Neuronal stem cell (in vitro differentiated cells): ENCODE data around the gene ATXN7.

Source experiments
- DNase-seq: peaks from one replicate; pipeline ENCODE4 v3.0.0-alpha.2; 2013; ENCODE audit warnings: low spot score
- H2AFZ ChIP-seq: one replicate; pipeline ENCODE4 v1.6.1; 2013; ENCODE audit warnings: mild to moderate bottlenecking, low read length, inconsistent platforms
- H2AK5ac ChIP-seq: 2 replicates; pipeline ENCODE4 v1.6.1; 2013; ENCODE audit warnings: low read depth, mild to moderate bottlenecking, inconsistent platforms, low read length, moderate library complexity, mixed read lengths
- H2BK120ac ChIP-seq: 2 replicates; pipeline ENCODE4 v1.6.1; 2013; ENCODE audit warnings: low read depth, mild to moderate bottlenecking, inconsistent platforms, low read length, moderate library complexity, mixed read lengths
- H2BK12ac ChIP-seq: one replicate; pipeline ENCODE4 v1.6.1; 2013; ENCODE audit warnings: low read length, inconsistent platforms
- H2BK15ac ChIP-seq: 2 replicates; pipeline ENCODE4 v1.6.1; 2013; ENCODE audit warnings: mild to moderate bottlenecking, low read length, inconsistent platforms, mixed read lengths
- H2BK5ac ChIP-seq: one replicate; pipeline ENCODE4 v1.6.1; 2013; ENCODE audit warnings: inconsistent platforms, mild to moderate bottlenecking, low read length, moderate library complexity
- H3K14ac ChIP-seq: one replicate; pipeline ENCODE4 v1.6.1; 2013; ENCODE audit warnings: low read length, inconsistent platforms
- H3K18ac ChIP-seq: 2 replicates; pipeline ENCODE4 v1.6.1; 2013; ENCODE audit warnings: low read length, inconsistent platforms
- H3K23ac ChIP-seq: 2 replicates; pipeline ENCODE4 v1.6.1; 2013; ENCODE audit warnings: low read depth, mild to moderate bottlenecking, mixed read lengths, low read length, inconsistent platforms; ENCODE audit not compliant: poor library complexity
- H3K27ac ChIP-seq: replicated peaks from 3 replicates; pipeline ENCODE4 v1.5.1; 2013; ENCODE audit warnings: low read length, inconsistent platforms
- H3K27me3 ChIP-seq, 3 experiments: 2 replicates each; pipeline ENCODE4 v1.6.1; 2013; ENCODE audit warnings: low read length in 3 of 3, mild to moderate bottlenecking in 2 of 3, inconsistent platforms in 1 of 3, low read depth in 1 of 3, mixed read lengths in 1 of 3, moderate library complexity in 1 of 3; ENCODE audit not compliant: control insufficient read depth in 3 of 3, insufficient read depth in 3 of 3
- H3K36me3 ChIP-seq, 2 donors: replicated peaks in 1 of 2; 2 replicates each; pipeline ENCODE4 v1.6.1; 2013; ENCODE audit warnings: low read length in 2 of 2; ENCODE audit not compliant: control insufficient read depth in 2 of 2, insufficient read depth in 2 of 2
- H3K4ac ChIP-seq: 2 replicates; pipeline ENCODE4 v1.6.1; 2013; ENCODE audit warnings: inconsistent platforms, mild to moderate bottlenecking, low read length, moderate library complexity
- H3K4me1 ChIP-seq, 2 donors: 1 replicate in 1 of 2; 2 replicates in 1 of 2; pipeline ENCODE4 v1.6.1; 2013; ENCODE audit warnings: low read length in 2 of 2, low read depth in 1 of 2; ENCODE audit not compliant: control insufficient read depth in 2 of 2, insufficient read depth in 1 of 2
- H3K4me2 ChIP-seq: one replicate; pipeline ENCODE4 v1.6.1; 2013; ENCODE audit warnings: mild to moderate bottlenecking, low read length, inconsistent platforms; ENCODE audit not compliant: insufficient read depth, poor library complexity, severe bottlenecking
- H3K4me3 ChIP-seq, 2 donors: 2 replicates each; pipeline ENCODE4 v1.5.1; 2013; ENCODE audit warnings: low read length in 2 of 2, mild to moderate bottlenecking in 2 of 2, inconsistent platforms in 1 of 2, moderate library complexity in 1 of 2
- H3K79me1 ChIP-seq: one replicate; pipeline ENCODE4 v1.6.1; 2013; ENCODE audit warnings: low read depth, mild to moderate bottlenecking, inconsistent platforms, low read length, moderate library complexity
- H3K9ac ChIP-seq: one replicate; pipeline ENCODE4 v1.6.1; 2013; ENCODE audit warnings: mild to moderate bottlenecking, low read depth, low read length, inconsistent platforms; ENCODE audit not compliant: poor library complexity
- H3K9me3 ChIP-seq, 2 donors: replicated peaks in 1 of 2; 2 replicates each; pipeline versions ENCODE3 to v1.6.1; 2013; ENCODE audit warnings: low read length in 2 of 2, mild to moderate bottlenecking in 2 of 2, inconsistent platforms in 1 of 2, low read depth in 1 of 2, mixed read lengths in 1 of 2, moderate library complexity in 1 of 2; ENCODE audit not compliant: control insufficient read depth in 2 of 2, insufficient read depth in 1 of 2
- H4K8ac ChIP-seq: one replicate; pipeline ENCODE4 v1.6.1; 2013; ENCODE audit warnings: low read depth, mild to moderate bottlenecking, inconsistent platforms, low read length, moderate library complexity
- H4K91ac ChIP-seq: one replicate; pipeline ENCODE4 v1.6.1; 2013; ENCODE audit warnings: low read length, low read depth, mild to moderate bottlenecking, inconsistent platforms; ENCODE audit not compliant: poor library complexity
- WGBS, 2 donors: extraction: QIAGEN DNeasy Blood & Tissue Kit; methylation state at CpG; one replicate each; pipeline ENCODE4 v1.1.7; 2013; ENCODE audit warnings: missing lambda C conversion rate in 2 of 2, mixed read lengths in 1 of 2; ENCODE audit not compliant: insufficient read length in 2 of 2, insufficient replicate concordance in 1 of 2; ENCODE audit errors: extremely low coverage in 2 of 2; 5-methylcytosine and 5-hydroxymethylcytosine counted together

Gene ATXN7

GRCh38 chr3:63934041-63934866, 70.6 kb downstream of the ATXN7 start:
- Histone ChIP-seq H2AFZ (no peak overlapping the region), H3K14ac (no peak overlapping the region), H3K4me2 (no peak overlapping the region), H2BK120ac (no peak overlapping the region), H3K4me3 (no peak overlapping the region), H3K23ac (no peak overlapping the region), H4K8ac (no peak overlapping the region), H2BK15ac (no peak overlapping the region), H3K27me3 (no peaks in the 10 kb centered on the region), H3K4ac (no peak overlapping the region), H3K9me3 (no peaks in the 10 kb centered on the region), H3K4me1 (peaks cover 0 to 14% of the 10 kb centered on the region in 2 donors), H3K9ac (no peak overlapping the region), H3K79me1 (no peaks in the 10 kb centered on the region), H3K18ac (no peak overlapping the region), H2BK5ac (no peak overlapping the region), H3K27ac (no peak overlapping the region), H2AK5ac (no peak overlapping the region), H3K36me3 (peaks cover 0 to 14% of the 10 kb centered on the region in 2 donors), H2BK12ac (no peak overlapping the region), H4K91ac (no peak overlapping the region)
- WGBS, 2 donors = no CpG with 5 or more reads among the region's 6 CpGs
- DNase-seq = no peak

- Histone ChIP-seq H3K4me2 (no peak overlapping the region), H3K4me3 (no peak overlapping the region), H3K27ac (no peak overlapping the region), H3K4me1 (peaks cover 0 to 17% of the 10 kb centered on the region in 2 donors), H3K14ac (no peak overlapping the region), H2BK12ac (no peak overlapping the region), H2BK15ac (no peak overlapping the region), H3K18ac (no peak overlapping the region), H4K91ac (no peak overlapping the region), H2BK5ac (no peak overlapping the region), H3K79me1 (no peaks in the 10 kb centered on the region), H2BK120ac (no peak overlapping the region), H3K4ac (no peak overlapping the region), H2AFZ (no peak overlapping the region), H3K9ac (no peak overlapping the region), H3K36me3 (peaks cover 0 to 26% of the 10 kb centered on the region in 2 donors), H3K27me3 (no peaks in the 10 kb centered on the region), H2AK5ac (no peak overlapping the region), H3K23ac (no peak overlapping the region), H3K9me3 (no peaks in the 10 kb centered on the region), H4K8ac (no peak overlapping the region)
- no peak for DNase-seq
- WGBS, 2 donors = no CpG with 5 or more reads among the region's 4 CpGs
Observed at GRCh38 chr3:63936925-63937324, 73.3 kb downstream of the ATXN7 start.

DNA sequence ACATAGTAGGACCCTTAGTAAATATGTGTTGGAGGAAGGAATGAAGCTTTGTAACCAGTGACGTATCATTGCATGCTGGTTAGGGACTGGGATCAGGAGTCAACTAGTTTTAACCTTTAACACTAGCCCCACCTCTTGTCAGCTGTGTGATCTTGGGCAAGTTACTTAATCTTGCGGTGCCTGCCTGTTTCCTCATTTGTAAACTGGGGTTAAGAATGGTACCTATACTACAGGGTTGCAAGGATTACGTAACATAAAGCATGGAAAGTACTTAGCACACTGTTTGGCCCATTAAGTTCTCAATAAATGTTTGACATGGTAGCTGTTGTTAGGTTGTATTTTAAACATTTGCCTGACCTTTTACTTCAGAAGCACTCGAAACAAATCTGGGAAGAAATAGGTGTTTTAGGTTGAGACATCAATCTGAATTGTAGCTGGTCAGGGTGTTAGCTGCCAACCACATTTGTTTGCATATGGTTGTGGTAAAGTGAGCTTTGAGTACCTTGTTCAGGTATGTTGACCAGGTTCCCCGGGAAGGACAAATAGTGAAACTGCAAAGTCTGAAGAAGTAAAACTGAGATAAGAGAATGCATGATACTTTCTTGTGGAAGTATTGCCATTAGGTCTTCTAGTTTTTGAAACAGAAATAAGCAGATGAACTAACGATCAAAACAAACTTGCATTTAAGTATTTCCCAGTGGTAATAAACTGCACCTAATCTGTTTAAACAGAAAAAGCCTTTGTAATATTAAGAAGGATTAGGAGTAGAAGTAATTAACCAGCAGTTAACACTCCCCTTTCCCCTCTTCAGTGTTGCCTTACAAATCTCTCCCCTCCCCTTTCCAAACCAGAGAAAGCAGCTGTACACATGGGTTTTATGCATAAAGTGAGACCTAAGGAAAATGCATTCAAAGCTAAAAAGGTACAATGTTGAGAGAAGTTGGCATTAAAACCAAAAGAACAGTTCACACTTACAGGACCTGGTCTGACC, 74.3 kb downstream of the ATXN7 start:
- DNase-seq = no peak
- H3K27ac ChIP-seq = peak overlapping the region; percentile 14
- no peak overlapping the region for H4K91ac ChIP-seq
- no peak overlapping the region for H2BK15ac ChIP-seq
- H3K79me1 ChIP-seq = no peaks in the 10 kb centered on the region
- no peaks in the 10 kb centered on the region for H3K9me3 ChIP-seq
- H3K4me1 ChIP-seq = peaks cover 0 to 18% of the 10 kb centered on the region in 2 donors
- H3K18ac ChIP-seq = no peak overlapping the region
- no peak overlapping the region for H3K23ac ChIP-seq
- H4K8ac ChIP-seq = no peak overlapping the region
- H3K4me2 ChIP-seq = no peak overlapping the region
- WGBS, 2 donors = no CpG with 5 or more reads among the region's 6 CpGs
- no peak overlapping the region for H3K9ac ChIP-seq
- peaks cover 0 to 26% of the 10 kb centered on the region in 2 donors for H3K36me3 ChIP-seq
- no peak overlapping the region for H3K4ac ChIP-seq
- H2AFZ ChIP-seq = no peak overlapping the region
- no peak overlapping the region for H2BK120ac ChIP-seq
- no peak overlapping the region for H2BK5ac ChIP-seq
- no peak overlapping the region for H3K14ac ChIP-seq
- H2BK12ac ChIP-seq = no peak overlapping the region
- no peaks in the 10 kb centered on the region for H3K27me3 ChIP-seq
- H3K4me3 ChIP-seq = no peak overlapping the region
- no peak overlapping the region for H2AK5ac ChIP-seq

DNA sequence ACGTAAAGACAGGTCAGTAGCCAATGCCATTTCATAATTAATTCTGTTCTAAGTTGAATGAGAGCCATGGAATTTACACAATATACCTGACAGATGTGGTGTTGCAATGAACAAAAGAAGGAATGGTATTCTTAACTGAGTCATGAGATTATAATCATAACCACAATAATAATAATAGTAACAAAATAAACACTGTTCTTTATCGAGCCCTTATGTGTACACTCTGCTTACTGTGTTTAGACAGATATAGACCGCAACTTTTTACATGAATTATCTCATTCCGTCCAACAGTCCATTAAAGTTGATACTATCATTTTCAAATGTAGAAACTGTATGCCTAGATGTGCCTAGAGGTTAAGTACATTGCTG, 76.7 kb downstream of the ATXN7 start:
- H3K14ac ChIP-seq = no peak overlapping the region
- no peak overlapping the region for H2AK5ac ChIP-seq
- DNase-seq = no peak
- WGBS, 2 donors = no CpG with 5 or more reads among the region's 4 CpGs
- no peaks in the 10 kb centered on the region for H3K27me3 ChIP-seq
- no peak overlapping the region for H3K4me3 ChIP-seq
- no peak overlapping the region for H2AFZ ChIP-seq
- no peak overlapping the region for H3K18ac ChIP-seq
- H2BK5ac ChIP-seq = no peak overlapping the region
- H2BK12ac ChIP-seq = no peak overlapping the region
- H3K79me1 ChIP-seq = peaks cover 2% of the 10 kb centered on the region
- H3K4me2 ChIP-seq = no peak overlapping the region
- H3K36me3 ChIP-seq = peaks cover 0 to 39% of the 10 kb centered on the region in 2 donors
- H3K27ac ChIP-seq = no peak overlapping the region
- no peak overlapping the region for H2BK120ac ChIP-seq
- no peak overlapping the region for H4K91ac ChIP-seq
- H3K9me3 ChIP-seq = no peaks in the 10 kb centered on the region
- no peak overlapping the region for H2BK15ac ChIP-seq
- H3K4me1 ChIP-seq = peaks cover 0 to 15% of the 10 kb centered on the region in 2 donors
- no peak overlapping the region for H4K8ac ChIP-seq
- no peak overlapping the region for H3K4ac ChIP-seq
- no peak overlapping the region for H3K9ac ChIP-seq
- no peak overlapping the region for H3K23ac ChIP-seq
